Stimulated activated CD8-positive, alpha-beta memory T cell treated with anti-CD3 and anti-CD28 coated beads, Interleukin-15, amount 100 ng/mL, for 4 hours (primary cell): ENCODE measurements around the gene SH3BP1.
"Not testable (repeated sequence)": the region's sequence is repeated elsewhere in the genome, so short reads cannot be mapped to it uniquely, and the experiment has no call there.

Experiments used
- DNase-seq, 2 donors: peaks; one replicate each; pipeline ENCODE4 v3.0.0-alpha.2; 2020; ENCODE audit warnings: low read depth in 2 of 2

SH3BP1 gene

GRCh38 chr22:37633625-37634416 lies 5.6 kb upstream of the SH3BP1 start:
- peak in 1 of 2 donors; percentile 31 for DNase-seq

DNA sequence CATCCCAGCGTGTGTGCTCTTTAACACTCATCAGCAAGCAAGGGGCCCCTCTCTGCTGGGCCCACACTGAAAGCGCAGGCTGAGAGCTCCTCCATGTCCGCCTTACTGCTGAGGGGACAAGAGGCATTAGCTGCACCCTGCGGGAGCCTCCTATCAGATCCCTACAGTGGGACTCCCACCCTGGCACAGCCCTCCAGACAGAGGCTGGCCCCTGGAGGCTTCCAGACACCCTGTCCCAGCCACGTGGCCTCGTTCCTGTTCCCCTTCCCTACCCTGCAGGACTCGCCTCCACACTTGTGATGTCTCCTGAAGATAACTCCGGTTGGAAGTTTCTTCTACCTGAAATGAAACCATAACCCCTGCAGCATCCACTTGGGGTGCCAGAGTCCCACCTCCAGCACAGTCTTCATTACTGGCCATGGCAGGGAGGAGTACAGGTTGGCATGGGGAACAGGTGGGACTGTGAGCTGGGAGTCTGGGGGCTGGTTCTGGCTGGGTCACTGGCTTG lies 5.0 kb upstream of the SH3BP1 start:
- DNase-seq = no peak

GRCh38 chr22:37635157-37635556 lies 4.3 kb upstream of the SH3BP1 start:
- DNase-seq = no peak

GRCh38 chr22:37636186-37636948 lies 3.1 kb upstream of the SH3BP1 start:
- DNase-seq = no peak

DNA sequence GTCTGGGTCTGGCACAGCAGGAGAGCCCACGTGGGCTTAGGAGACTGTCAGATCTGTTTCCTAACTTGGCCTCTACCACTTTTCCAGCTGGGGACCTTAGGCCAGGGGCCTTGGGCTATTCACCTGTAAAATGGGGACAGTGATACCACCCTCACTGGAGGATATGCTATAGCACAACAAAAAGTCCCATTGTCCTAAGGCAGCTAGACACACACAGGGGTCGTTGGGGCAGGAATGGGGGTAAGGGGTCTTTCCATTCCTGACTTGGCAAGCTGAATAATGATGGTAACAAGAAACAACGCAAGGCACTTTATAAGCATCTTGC lies 2.6 kb upstream of the SH3BP1 start:
- no peak for DNase-seq

- no peak for DNase-seq
Measured at GRCh38 chr22:37638391-37639069, 939 bp upstream of the SH3BP1 start.

GRCh38 chr22:37639771-37640590 lies 512 bp downstream of the SH3BP1 start:
- no peak for DNase-seq

GRCh38 chr22:37640591-37641560 lies 1.4 kb downstream of the SH3BP1 start:
- no peak for DNase-seq

DNA sequence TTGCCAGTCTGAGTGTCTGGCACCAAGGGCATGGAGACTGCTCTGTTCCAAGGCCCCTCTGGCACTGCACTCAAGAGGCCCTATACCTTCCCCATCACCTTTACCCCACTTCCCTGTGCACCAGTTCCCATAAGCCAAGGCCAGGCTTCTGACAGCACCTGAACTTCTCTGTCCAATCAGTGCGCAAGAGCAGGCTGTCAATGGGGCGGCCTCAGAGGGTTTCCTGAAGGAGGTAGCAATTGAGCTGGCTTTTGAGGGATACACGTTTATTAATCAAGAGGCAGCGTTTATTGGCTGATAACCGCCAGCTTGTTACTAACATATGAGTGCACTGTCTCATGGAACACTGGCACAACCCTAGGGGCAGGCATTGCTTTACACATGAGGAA lies 2.1 kb downstream of the SH3BP1 start:
- DNase-seq = no peak

DNA sequence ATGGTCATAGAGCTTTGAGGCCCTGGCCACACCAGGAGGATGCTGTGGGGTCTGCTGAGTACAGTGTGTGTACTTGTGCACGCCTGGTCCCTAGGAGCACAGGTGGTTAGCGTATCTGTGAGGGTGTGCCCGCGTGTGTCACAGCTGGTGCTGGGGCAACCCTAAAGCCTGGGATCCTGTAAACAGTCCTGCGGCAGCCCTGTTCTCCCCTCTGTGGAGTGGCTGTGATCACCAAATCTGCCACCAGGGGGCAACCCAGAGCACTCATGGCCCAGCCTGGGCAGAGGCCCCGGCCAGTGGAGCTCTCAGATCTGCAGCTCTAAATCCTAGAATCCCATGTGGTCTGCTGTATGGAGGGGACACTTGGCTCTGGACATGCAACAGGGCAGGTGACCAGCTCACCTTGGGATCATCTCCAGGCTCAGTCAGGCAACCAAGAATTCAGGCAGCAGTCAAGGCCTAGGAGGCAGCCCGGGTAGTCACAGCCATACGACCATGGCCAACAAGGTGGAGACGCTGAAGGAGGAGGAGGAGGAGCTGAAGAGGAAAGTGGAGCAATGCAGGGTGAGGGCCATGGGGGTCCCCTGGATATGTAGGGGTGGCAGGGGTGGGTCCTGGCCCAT lies 3.9 kb downstream of the SH3BP1 start:
- DNase-seq = peak; percentile 58 to 70

GRCh38 chr22:37647317-37647716 lies 7.8 kb downstream of the SH3BP1 start:
- no peak for DNase-seq

DNA sequence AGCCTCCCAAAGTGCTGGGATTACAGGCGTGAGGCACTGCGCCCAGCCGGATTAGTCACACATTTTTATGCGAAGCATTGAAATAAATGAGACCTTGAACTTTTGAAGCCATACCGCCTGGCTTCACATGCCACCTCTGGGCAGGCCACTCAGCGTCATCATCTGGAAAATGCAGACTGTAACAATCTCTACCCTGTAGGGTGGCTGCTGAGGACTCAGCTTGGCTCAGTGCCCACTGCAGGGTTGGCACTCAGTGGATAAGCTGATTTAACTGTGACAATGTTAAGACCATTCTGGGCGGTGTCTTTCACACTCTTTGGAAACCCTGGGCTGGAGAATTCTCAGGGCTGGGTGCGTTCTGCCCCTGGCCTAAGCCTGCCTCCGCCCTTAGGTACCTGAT lies 8.5 kb downstream of the SH3BP1 start:
- no peak for DNase-seq

GRCh38 chr22:37650463-37651136 lies 11.1 kb downstream of the SH3BP1 start:
- no peak for DNase-seq

DNA sequence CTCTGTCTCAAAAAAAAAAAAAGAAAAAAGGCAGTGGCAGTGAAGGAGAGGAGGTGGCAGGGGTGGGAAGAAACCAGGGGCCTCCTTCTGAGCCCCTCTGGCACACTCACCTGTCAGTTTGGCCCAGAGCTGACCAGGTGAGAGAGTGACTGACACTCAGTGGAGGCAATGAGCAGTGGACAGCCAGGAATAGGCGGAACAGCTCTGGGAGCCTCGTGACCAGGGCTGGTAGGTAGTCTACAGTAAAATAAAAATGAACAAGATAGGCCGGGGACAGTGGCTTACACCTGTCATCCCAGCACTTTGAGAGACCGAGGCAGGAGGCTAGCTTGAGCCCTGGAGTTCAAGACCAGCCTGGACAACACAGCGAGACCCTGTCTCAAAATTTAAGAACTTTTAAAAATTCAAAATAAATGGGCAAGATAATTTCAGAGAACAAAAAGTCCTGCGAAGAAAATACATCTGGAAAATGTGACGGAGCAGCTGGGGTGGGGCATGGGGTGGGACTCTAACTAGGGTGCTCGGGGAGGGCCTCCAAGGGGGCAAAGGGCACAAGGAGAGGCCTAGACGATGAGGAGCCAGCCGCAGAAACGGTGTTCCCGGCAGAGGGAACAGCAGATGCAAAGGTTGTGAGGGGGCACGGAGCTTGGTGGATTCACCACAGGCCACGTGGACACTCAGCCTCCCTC lies 15.2 kb downstream of the SH3BP1 start:
- DNase-seq = no peak

DNA sequence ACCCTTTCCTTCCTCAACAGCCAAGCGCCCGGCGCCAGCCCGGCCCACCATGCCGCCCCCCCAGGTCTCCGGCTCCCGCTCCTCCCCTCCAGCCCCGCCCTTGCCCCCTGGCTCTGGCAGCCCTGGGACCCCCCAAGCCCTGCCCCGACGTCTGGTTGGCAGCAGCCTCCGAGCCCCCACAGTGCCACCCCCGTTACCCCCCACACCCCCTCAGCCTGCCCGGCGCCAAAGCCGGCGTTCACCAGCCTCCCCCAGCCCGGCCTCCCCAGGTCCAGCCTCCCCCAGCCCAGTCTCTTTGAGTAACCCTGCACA lies 15.7 kb downstream of the SH3BP1 start:
- DNase-seq = no peak

- DNase-seq = not testable (repeated sequence)
Measured at GRCh38 chr22:37656583-37656982, 17.1 kb downstream of the SH3BP1 start.

DNA sequence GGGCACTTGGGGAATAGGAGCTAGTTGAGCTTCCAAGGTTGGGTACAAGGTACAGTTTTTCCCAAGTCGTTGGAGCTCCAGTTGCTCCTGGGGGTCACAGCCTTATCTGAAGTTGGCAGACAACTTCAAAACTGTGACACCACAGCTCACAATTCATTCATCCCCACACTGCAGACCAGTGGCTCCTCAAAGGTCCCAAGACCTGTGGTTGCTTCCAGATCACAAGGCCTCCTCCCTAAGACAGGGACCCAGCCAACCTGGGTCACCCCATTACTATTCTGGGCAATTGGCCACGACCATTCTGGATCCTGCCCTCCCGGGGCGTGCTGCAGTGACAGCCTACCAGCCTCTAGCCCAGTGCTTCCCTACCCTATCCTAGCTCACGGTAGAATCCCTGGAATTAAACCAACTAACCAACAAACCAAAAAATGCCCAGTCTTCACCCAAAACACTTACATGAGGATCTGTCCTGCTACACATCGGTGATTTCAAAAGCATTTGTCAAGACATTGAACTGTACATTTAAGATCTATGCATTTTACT lies 18.2 kb downstream of the SH3BP1 start:
- no peak for DNase-seq

GRCh38 chr22:37658133-37659065 lies 18.9 kb downstream of the SH3BP1 start, which contains the start of gene PDXP:
Gene PDXP (plus strand): TSS chr22:37658723. CDS start chr22:37658783, 60 bp downstream.
- peak; percentile 97 for DNase-seq
